Stimulated activated CD8-positive, alpha-beta memory T cell treated with anti-CD3 and anti-CD28 coated beads, Interleukin-7, amount 100 ng/mL, for 48 hours (primary cell): ENCODE measurements around the gene OTOS.

Experiments used
- DNase-seq, 2 donors: peaks; one replicate each; pipeline ENCODE4 v3.0.0-alpha.2; 2020; ENCODE audit warnings: low read depth in 1 of 2; ENCODE audit errors: extremely low read depth in 1 of 2

The OTOS gene

GRCh38 chr2:240153418-240153817 lies 13.0 kb upstream of the OTOS start:
- DNase-seq: no peak

- no peak for DNase-seq
These were observed 11.1 kb upstream of the OTOS start for GRCh38 chr2:240151477-240152031.

- no peak for DNase-seq
These were observed 9.7 kb upstream of the OTOS start for GRCh38 chr2:240149943-240150784.

- no peak for DNase-seq
These were observed 7.6 kb upstream of the OTOS start for GRCh38 chr2:240147911-240148587.

- no peak for DNase-seq
These were observed 6.9 kb upstream of the OTOS start for GRCh38 chr2:240147382-240147781.

- no peak for DNase-seq
These were observed 6.3 kb upstream of the OTOS start for GRCh38 chr2:240146627-240147278.

- DNase-seq: no peak
These were observed 5.7 kb upstream of the OTOS start for GRCh38 chr2:240146141-240146561.

- no peak for DNase-seq
These were observed 5.0 kb upstream of the OTOS start for GRCh38 chr2:240145461-240145860.

GRCh38 chr2:240144649-240145261 lies 4.3 kb upstream of the OTOS start:
- no peak for DNase-seq

- peak; percentile 49 to 58 for DNase-seq
These were observed 3.6 kb upstream of the OTOS start for GRCh38 chr2:240143801-240144648.

- DNase-seq: no peak
These were observed 2.8 kb upstream of the OTOS start for GRCh38 chr2:240143276-240143675.

GRCh38 chr2:240142859-240143258 lies 2.4 kb upstream of the OTOS start:
- DNase-seq: no peak

- DNase-seq: no peak
These were observed 1.9 kb upstream of the OTOS start for GRCh38 chr2:240142256-240142775.

GRCh38 chr2:240141736-240142135 lies 1.3 kb upstream of the OTOS start:
- DNase-seq: no peak

- DNase-seq: no peak
These were observed 462 bp upstream of the OTOS start for GRCh38 chr2:240140920-240141319.

GRCh38 chr2:240139666-240140393 lies 628 bp downstream of the OTOS start:
- no peak for DNase-seq

GRCh38 chr2:240139011-240139441 lies 1.4 kb downstream of the OTOS start:
- DNase-seq: no peak

- no peak for DNase-seq
These were observed 2.0 kb downstream of the OTOS start for GRCh38 chr2:240138254-240138984.
